Esophagus squamous epithelium (tissue), 5 donors: ENCODE results near the gene IL22RA2. TPM values are rescaled to one million over a fixed set of nuclear protein-coding genes. Genes with fewer than 3 reads are reported as not detected.

ENCODE experiments used
- DNase-seq: peaks from one replicate; lab custom pipeline; 2025; lab: John Stamatoyannopoulos, UW
- H3K27ac ChIP-seq, 4 donors: fragments of 200-600 bp; sonication (generic); one replicate each; pipeline ENCODE4 v1.5.1; 2016 to 2019; ENCODE audit warnings: mild to moderate bottlenecking in 1 of 4
- H3K27me3 ChIP-seq, 4 donors: fragments of 200-600 bp; sonication (generic); 1 replicate in 3 of 4; 2 replicates in 1 of 4; pipeline versions ENCODE4 v1.5.1 to v1.6.0; 2017 to 2021; ENCODE audit warnings: antibody characterized with exemption in 1 of 4
- H3K36me3 ChIP-seq, 3 donors: fragments of 200-600 bp; sonication (generic); one replicate each; pipeline ENCODE4 v1.5.1; 2016 to 2019
- H3K4me1 ChIP-seq, 3 donors: fragments of 200-600 bp; sonication (generic); one replicate each; pipeline ENCODE4 v1.5.1; 2017 to 2019
- H3K4me3 ChIP-seq, 4 donors: fragments of 200-600 bp; sonication (generic); 1 replicate in 3 of 4; 2 replicates in 1 of 4; pipeline ENCODE4 v1.5.1; 2016 to 2019; ENCODE audit warnings: mild to moderate bottlenecking in 2 of 4, moderate library complexity in 1 of 4
- H3K9me3 ChIP-seq, 3 donors: fragments of 200-600 bp; sonication (generic); one replicate each; pipeline ENCODE4 v1.5.1; 2016 to 2019
- POLR2A ChIP-seq, 4 donors: fragments of 450-650 bp; IDR thresholded peaks; one replicate each; pipeline ENCODE4 v1.6.1; 2017; ENCODE audit warnings: antibody characterized with exemption in 4 of 4, mild to moderate bottlenecking in 4 of 4, moderate library complexity in 3 of 4
- WGBS, 2 donors: methylation state at CpG; one replicate each; pipeline ENCODE4 v1.1.5; 2018; 5-methylcytosine and 5-hydroxymethylcytosine counted together
- intact Hi-C: fragments of 100-400 bp; cut with DNase I; formaldehyde crosslinking; loops from one replicate; pipeline ENCODE4 v1.15.0; 2022
- total RNA-seq, 4 donors: library from RNA; depleted of rRNA; stranded (reverse); fragments of >200 nt; gene quantifications; one replicate each; pipeline ENCODE4 v1.1.0, GENCODE V29; 2016
- TF ChIP-seq, protein P1 (sequence below), 6 experiments: fragments of 450-650 bp in 4 of 6; fragments of 200-600 bp in 2 of 6; sonication (generic) in 2 of 6; IDR thresholded peaks; one replicate each; pipeline ENCODE4 v1.5.1; 2016 to 2019; ENCODE audit warnings: antibody characterized with exemption in 6 of 6, mild to moderate bottlenecking in 4 of 6, moderate library complexity in 4 of 6
- donor health status: DM: yes; HTN: yes; CAD: no.

Gene IL22RA2
- total RNA-seq, 4 donors from 2014 or later = not detected

- Histone ChIP-seq H3K27ac (no peak overlapping the region), H3K36me3 (no peaks in the 10 kb centered on the region), H3K4me1 (peaks cover 0 to 47% (median 0%) of the 10 kb centered on the region in 3 donors), H3K9me3 (no peaks in the 10 kb centered on the region), H3K4me3 (no peak overlapping the region), H3K27me3 (no peaks in the 10 kb centered on the region)
- 59 to 77% methylated on average over 5 to 6 of the region's 8 CpGs for WGBS, 2 donors
- intact Hi-C loops = no loop called here
- no peak for DNase-seq
- no peak for TF ChIP-seq POLR2A (IDR thresholded peaks at IDR 0.05)
- TF ChIP-seq, protein P1, sequence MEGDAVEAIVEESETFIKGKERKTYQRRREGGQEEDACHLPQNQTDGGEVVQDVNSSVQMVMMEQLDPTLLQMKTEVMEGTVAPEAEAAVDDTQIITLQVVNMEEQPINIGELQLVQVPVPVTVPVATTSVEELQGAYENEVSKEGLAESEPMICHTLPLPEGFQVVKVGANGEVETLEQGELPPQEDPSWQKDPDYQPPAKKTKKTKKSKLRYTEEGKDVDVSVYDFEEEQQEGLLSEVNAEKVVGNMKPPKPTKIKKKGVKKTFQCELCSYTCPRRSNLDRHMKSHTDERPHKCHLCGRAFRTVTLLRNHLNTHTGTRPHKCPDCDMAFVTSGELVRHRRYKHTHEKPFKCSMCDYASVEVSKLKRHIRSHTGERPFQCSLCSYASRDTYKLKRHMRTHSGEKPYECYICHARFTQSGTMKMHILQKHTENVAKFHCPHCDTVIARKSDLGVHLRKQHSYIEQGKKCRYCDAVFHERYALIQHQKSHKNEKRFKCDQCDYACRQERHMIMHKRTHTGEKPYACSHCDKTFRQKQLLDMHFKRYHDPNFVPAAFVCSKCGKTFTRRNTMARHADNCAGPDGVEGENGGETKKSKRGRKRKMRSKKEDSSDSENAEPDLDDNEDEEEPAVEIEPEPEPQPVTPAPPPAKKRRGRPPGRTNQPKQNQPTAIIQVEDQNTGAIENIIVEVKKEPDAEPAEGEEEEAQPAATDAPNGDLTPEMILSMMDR (IDR thresholded peaks at IDR 0.05) = no peak
These were observed 7.0 kb downstream of the IL22RA2 start for GRCh38 chr6:137166247-137167098.

DNA sequence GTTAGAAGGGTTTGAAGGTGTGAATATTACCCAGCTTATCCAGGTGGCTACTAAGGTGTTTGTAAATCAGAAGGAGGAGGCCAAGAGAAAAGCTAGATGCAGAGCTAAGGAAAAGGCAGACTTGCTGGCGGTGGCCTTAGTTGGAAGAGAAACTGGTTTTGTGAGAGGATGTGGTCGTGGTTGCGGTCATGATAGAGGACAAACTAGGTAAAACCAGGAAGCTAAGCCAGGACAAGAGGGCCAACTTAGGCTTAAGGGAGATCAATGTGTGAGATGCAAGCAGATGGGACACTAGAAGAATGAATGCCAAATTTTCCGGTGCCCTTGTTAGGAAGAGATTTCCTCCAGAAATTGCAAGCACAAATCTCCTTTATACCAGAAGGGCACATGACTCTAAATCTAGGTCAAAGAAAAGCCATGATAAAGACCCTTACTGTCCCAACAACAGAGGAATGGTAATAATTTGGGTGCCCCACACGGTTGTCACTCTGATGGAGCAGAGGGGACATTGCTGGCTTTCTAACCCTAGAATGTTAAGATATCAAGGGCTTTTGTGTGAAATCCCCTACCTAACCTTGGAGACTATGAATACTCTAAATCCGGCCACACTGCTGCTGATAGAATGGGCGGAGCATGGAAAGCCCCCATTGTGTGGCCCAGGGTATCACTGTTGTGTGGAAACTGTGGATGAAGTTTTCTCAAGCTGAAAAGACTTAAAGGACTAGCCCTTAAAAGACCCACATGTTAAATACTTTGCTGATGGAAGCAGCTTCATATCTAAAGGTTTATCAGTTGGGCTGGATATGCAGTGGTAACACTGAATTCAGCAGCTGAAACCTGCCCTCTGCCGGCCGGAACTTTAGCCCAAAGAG, 7.8 kb downstream of the IL22RA2 start:
- TF ChIP-seq, protein P1 (IDR thresholded peaks at IDR 0.05) = peak in 5 of 6 experiments; percentile 41 to 69 (median 54)
- no peak for TF ChIP-seq POLR2A (IDR thresholded peaks at IDR 0.05)
- no peaks in the 10 kb centered on the region for H3K9me3 ChIP-seq
- H3K36me3 ChIP-seq = no peaks in the 10 kb centered on the region
- no peaks in the 10 kb centered on the region for H3K27me3 ChIP-seq
- intact Hi-C loops = no loop called here
- H3K4me1 ChIP-seq = peaks cover 0 to 54% (median 0%) of the 10 kb centered on the region in 3 donors
- no peak overlapping the region for H3K27ac ChIP-seq
- WGBS, 2 donors = 71 to 76% methylated on average over 8 to 9 of the region's 9 CpGs
- DNase-seq = no peak
- H3K4me3 ChIP-seq = no peak overlapping the region

DNA sequence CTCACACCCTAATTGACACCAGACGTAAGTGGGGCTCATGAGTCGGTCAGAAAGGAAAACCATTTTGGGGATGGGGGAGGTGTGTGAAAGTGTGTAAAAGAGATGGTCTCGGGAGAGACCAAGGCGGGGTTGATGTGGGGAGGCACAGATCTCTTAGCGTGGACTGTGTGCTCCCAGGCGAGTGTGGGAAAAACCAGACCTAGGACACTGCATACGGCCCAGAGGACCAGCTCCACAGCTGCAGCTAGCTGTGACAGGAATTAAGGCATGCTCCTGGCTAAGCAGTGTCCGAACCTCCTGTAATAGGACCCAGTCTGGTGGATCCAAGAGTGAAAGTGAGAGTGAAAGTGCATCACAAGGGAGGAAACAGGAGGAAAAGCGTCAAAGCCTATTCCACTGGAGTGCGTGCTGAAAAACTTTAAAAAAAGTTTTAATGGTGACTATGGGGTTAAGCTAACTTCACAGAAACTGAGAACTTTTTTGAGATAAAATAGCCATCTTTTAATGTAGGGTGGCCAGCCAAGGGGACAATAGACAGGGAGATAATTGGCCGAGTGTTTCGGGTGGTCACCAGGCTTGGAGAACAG, 9.6 kb downstream of the IL22RA2 start:
- no peak for DNase-seq
- 75 to 81% methylated on average over 12 of the region's 12 CpGs for WGBS, 2 donors
- H3K36me3 ChIP-seq = no peaks in the 10 kb centered on the region
- TF ChIP-seq, protein P1 (IDR thresholded peaks at IDR 0.05) = no peak
- TF ChIP-seq POLR2A (IDR thresholded peaks at IDR 0.05) = no peak
- no peaks in the 10 kb centered on the region for H3K9me3 ChIP-seq
- H3K4me1 ChIP-seq = peaks cover 0 to 54% (median 0%) of the 10 kb centered on the region in 3 donors
- intact Hi-C loops = no loop called here
- H3K27me3 ChIP-seq = no peaks in the 10 kb centered on the region
- no peak overlapping the region for H3K27ac ChIP-seq
- H3K4me3 ChIP-seq = no peak overlapping the region

DNA sequence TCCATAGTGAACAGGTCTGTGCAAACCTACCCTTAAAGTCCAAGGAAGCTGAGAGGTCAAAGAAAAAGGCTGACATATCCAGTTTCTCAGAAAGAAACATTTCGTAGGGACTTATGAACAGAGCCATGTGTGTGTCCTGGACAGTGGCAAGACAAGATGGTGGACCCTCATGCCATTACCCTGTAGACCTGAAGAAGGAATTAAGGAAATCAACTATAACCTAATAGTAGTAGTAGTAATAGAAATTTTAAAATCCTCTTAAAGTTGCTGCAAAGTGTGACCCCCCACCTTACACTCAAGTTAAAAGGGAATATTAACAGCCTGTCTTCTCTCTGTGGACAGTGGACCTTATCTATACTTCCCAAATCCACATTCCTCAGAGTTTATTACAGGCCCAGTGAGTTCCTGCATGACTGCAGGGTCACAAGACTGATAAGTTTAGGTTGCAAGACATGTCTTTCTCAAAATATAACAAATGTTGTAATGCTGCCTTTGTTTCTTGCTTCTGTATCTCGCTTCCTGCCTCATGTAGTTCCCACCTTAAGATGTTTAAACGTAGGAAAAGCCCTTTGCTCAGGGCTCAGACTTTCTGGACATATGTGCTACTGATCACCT, 10.6 kb downstream of the IL22RA2 start:
- H3K27me3 ChIP-seq = no peaks in the 10 kb centered on the region
- H3K27ac ChIP-seq = no peak overlapping the region
- H3K4me1 ChIP-seq = peaks cover 0 to 63% (median 3%) of the 10 kb centered on the region in 3 donors
- intact Hi-C loops = no loop called here
- no peak overlapping the region for H3K4me3 ChIP-seq
- H3K36me3 ChIP-seq = no peaks in the 10 kb centered on the region
- 68 to 78% methylated on average over 3 of the region's 3 CpGs for WGBS, 2 donors
- no peaks in the 10 kb centered on the region for H3K9me3 ChIP-seq
- TF ChIP-seq, protein P1 (IDR thresholded peaks at IDR 0.05) = no peak
- no peak for TF ChIP-seq POLR2A (IDR thresholded peaks at IDR 0.05)
- no peak for DNase-seq
